Tibial nerve (tissue), 3 donors: Measurements from ENCODE around the gene SMAD1.

ENCODE experiments used
- POLR2A ChIP-seq, 2 donors: fragments of 450-650 bp; IDR thresholded peaks; one replicate each; pipeline ENCODE4 v1.6.1; 2017; ENCODE audit warnings: antibody characterized with exemption in 2 of 2, mild to moderate bottlenecking in 2 of 2, moderate library complexity in 2 of 2
- TF ChIP-seq, protein P1 (sequence below), 5 experiments: fragments of 200-600 bp in 3 of 5; fragments of 450-650 bp in 2 of 5; sonication (generic) in 3 of 5; IDR thresholded peaks; one replicate each; pipeline ENCODE4 v1.5.1; 2016 to 2019; ENCODE audit warnings: antibody characterized with exemption in 5 of 5, mild to moderate bottlenecking in 3 of 5, moderate library complexity in 2 of 5

- TF ChIP-seq, protein P1, sequence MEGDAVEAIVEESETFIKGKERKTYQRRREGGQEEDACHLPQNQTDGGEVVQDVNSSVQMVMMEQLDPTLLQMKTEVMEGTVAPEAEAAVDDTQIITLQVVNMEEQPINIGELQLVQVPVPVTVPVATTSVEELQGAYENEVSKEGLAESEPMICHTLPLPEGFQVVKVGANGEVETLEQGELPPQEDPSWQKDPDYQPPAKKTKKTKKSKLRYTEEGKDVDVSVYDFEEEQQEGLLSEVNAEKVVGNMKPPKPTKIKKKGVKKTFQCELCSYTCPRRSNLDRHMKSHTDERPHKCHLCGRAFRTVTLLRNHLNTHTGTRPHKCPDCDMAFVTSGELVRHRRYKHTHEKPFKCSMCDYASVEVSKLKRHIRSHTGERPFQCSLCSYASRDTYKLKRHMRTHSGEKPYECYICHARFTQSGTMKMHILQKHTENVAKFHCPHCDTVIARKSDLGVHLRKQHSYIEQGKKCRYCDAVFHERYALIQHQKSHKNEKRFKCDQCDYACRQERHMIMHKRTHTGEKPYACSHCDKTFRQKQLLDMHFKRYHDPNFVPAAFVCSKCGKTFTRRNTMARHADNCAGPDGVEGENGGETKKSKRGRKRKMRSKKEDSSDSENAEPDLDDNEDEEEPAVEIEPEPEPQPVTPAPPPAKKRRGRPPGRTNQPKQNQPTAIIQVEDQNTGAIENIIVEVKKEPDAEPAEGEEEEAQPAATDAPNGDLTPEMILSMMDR (IDR thresholded peaks at IDR 0.05), result no peak
- no peak for TF ChIP-seq POLR2A (IDR thresholded peaks at IDR 0.05)
Measured at GRCh38 chr4:145485120-145485519, 3.5 kb downstream of the SMAD1 start.
